ENCODE data around the gene PTPRN2.
A peak's percentile ranks its signal among the peaks of the same experiment; 100 is the strongest.

Gene PTPRN2

GRCh38 chr7:158581440-158582088 is 6.1 kb downstream of the PTPRN2 start:
- in situ Hi-C loops (cut with HindIII; ENCODE audit: low pct_unique_long_range_greater_than_20kb, low sequenced_read_pairs) = no loop called here
- no peak for DNase-seq (ENCODE audit: low read depth in 1 of 2, low spot score in 1 of 2)

DNA sequence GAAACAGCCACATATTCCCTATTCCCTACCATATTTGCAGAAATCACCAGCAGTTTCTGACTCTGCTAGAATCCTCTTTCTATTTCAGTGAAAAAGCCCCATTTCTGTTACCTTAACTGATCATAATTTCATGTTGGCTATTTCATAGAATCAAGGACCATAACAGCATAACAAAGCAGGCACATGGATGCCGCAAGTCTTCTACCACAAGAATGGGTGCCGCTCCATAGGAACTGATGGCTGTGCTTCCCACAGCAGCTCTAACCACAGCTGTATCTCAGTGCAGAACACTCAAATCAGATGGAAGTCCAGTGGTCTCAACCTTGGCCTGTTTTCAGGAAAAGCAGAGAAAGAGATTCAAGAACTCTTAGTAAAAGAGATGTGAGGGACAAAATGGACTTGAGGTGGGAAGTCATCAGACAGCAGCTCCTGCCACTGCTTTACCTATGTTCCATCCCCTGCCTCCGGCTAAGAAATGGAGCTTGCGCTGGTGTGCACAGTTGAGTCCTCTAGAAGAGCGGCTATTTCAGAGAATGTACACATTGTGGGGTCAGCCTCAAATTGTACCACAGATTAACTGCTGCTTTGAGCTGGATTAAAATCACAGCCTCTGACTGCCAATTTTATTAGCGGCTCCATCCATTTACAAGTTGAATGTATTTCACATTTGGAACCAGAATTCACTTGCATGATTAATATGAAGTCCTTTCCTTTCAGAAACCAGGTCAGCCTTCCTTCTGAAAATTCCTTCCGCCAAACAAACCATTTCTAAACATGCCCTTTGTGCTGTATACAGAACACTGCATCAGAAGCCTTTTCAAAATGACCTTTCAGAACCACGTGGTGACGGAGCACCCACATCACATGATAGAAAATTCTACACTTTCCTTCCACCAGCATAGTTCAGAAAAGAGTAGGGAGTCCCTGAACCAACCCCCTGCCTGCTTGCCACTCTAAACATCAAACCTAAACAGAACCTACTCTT is 7.7 kb downstream of the PTPRN2 start:
- in situ Hi-C loops (cut with HindIII; ENCODE audit: low pct_unique_long_range_greater_than_20kb, low sequenced_read_pairs) = no loop called here
- TF ChIP-seq JUND (IDR thresholded peaks at IDR 0.05; ENCODE audit: low read depth) = no peak
- DNase-seq (ENCODE audit: low read depth in 1 of 2, low spot score in 1 of 2) = no peak

More at GRCh38 chr7:158581440-158582088, 6.1 kb downstream of the PTPRN2 start:
- no peak for TF ChIP-seq JUND (IDR thresholded peaks at IDR 0.05; ENCODE audit: low read depth)

DNA sequence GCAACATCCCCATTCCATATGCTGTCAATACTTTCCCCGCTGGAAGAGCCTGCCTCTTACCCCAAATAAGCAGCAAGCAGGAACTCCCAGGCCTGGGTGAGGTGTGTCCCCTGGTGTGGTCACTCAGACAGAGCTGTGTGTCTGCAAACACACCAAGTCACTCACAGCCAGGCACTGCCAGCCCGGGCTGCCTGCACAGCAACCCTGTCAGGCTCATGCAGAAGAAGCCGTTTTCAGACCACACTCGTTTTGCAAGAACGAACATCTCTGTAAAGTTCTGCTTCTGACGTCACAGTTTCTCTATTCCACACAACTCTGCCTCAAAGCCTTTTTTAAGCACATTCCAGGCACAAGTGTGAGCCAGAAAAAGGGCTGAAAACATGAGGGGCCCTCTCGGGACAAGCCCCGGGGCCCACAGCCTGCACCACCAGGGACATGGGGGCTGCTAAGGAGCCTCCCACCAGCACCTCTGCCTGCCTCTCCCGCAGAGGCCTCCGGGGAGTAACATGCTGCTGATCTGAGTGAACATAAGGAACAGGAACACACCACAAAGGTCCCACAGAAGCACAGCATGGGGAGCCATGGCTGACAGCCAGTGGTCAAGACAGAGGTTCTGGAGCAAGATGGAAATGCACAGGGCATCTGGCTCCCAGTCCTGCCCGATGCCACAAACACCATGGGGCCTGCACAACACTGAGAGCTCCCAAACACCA is 11.4 kb downstream of the PTPRN2 start:
- in situ Hi-C loops (cut with HindIII; ENCODE audit: low pct_unique_long_range_greater_than_20kb, low sequenced_read_pairs) = no loop called here
- DNase-seq (ENCODE audit: low read depth in 1 of 2, low spot score in 1 of 2) = no peak
- TF ChIP-seq JUND (IDR thresholded peaks at IDR 0.05; ENCODE audit: low read depth) = no peak

DNA sequence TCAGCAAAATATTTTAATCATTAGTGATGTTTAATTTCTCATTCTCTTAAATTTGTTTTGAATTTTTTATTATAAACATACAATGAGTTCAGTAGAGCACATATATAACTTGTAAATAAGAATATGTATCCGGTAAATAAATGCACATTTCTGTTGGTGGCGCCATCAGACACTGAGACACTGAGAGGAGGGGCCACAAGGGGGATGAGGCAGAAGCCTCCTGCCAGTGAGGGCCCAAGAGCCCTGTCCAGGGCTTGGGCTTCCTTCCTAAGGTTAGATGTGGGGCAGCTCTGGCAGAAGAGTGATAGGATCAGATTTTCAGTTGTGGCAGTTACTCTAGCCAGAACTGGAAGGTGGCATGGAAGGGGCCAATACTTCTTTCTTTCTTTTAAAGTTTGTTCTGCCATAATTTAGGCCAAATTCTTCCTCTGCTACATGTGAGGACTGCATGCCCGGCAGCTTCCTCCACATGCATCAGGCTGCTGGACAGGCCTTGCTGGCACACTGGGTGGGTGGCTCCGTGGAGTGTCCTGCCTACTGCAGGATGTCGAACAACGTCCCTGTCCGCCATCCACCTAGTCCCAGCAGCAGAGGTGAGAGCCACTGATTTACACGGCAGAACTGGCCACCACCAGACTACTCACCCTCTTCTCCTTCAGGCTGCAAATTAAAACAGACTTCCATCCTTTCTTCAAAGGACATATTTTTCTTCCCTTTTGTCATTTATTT is 13.2 kb downstream of the PTPRN2 start:
- in situ Hi-C loops (cut with HindIII; ENCODE audit: low pct_unique_long_range_greater_than_20kb, low sequenced_read_pairs) = no loop called here
- no peak for TF ChIP-seq JUND (IDR thresholded peaks at IDR 0.05; ENCODE audit: low read depth)
- no peak for DNase-seq (ENCODE audit: low read depth in 1 of 2, low spot score in 1 of 2)

DNA sequence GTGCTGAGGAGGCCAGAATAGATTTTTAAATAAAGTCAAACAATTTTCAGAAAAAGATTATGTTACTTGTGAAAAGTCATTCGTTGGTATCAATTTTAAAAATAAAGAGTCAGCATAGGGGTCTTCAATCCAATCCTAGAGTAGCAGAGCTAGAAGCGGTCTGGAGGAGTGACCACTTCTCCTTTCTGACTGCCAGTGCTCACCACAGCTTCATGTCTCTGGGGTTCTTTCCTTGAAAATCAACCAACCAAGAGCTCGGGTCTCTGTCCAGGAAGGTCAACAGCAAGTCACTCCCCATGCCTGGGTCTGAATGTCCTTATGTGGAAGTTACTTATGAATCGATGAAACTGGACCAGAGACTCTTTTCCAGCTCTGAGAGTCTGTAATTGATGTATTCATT is 14.3 kb downstream of the PTPRN2 start:
- DNase-seq (ENCODE audit: low read depth in 1 of 2, low spot score in 1 of 2) = no peak
- no peak for TF ChIP-seq JUND (IDR thresholded peaks at IDR 0.05; ENCODE audit: low read depth)
- in situ Hi-C loops (cut with HindIII; ENCODE audit: low pct_unique_long_range_greater_than_20kb, low sequenced_read_pairs) = no loop called here

DNA sequence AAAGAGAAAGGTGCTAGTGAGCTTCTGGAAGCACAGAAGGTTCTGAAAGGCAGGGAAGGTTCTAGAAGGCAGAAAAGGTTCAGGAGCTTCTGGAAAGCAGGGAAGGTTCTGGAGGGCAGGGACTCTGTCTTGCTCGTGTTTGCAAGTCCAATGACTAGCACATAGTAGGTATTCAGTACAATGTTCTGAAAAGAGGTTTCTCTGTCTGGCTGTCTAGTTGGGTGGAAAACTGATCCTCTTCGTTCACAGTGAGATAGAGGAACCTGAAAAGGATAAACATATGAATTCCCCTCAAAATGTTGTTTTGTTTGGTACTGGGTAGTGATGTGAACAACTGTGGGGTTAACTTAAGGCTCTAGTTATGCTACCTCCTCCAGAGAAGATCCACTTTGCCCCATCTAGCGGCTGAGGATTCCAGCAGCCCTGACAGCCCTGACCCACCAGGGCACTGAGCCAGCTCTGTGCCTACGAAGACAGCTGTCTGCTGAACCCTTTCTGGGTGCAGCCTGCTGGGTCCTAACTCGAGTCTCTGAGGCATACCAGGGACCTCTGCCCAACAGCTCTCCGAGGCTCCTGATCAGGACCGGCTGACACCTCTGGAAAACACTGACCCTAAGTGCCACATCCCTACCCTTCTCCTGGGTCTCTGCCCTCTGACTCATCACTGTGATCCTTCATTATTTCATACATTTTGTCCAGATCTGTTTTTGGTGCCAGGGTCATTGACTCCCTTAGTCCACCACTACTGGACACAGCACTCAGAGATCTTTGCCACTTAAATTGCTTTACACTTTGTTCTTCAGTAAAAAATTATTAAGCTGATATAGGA is 15.4 kb downstream of the PTPRN2 start:
- no peak for TF ChIP-seq JUND (IDR thresholded peaks at IDR 0.05; ENCODE audit: low read depth)
- peak in 1 of 2 experiments; percentile 53 for DNase-seq (ENCODE audit: low read depth in 1 of 2, low spot score in 1 of 2)
- in situ Hi-C loops (cut with HindIII; ENCODE audit: low pct_unique_long_range_greater_than_20kb, low sequenced_read_pairs) = no loop called here

- in situ Hi-C loops (cut with HindIII; ENCODE audit: low pct_unique_long_range_greater_than_20kb, low sequenced_read_pairs) = no loop called here
- no peak for DNase-seq (ENCODE audit: low read depth in 1 of 2, low spot score in 1 of 2)
- no peak for TF ChIP-seq JUND (IDR thresholded peaks at IDR 0.05; ENCODE audit: low read depth)
Observed at GRCh38 chr7:158570449-158571170, 17.0 kb downstream of the PTPRN2 start.

DNA sequence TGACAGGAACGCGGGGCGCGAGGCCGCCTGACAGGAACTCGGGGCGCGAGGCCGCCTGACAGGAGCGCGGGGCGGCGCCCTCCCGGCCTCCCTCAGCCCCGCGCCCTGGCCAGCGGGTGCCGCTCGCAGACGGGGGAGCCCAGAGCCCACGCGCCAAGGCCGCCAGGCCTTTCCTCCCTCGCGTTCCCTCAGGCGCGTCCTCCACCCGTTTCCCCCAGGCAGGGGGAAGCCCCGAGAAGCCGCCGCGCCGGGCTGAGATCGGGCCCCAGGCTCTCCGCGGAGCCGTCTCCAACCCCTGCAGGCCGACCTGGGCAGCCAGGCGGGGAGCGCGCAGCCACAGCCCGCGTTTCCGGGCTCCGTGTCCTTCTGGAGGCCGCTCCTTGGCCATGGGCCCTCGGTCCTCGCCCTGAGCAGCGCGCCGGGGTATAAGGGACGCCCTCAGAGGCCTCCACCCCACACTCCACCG is 17.7 kb downstream of the PTPRN2 start:
- DNase-seq (ENCODE audit: low read depth in 1 of 2, low spot score in 1 of 2) = no peak
- TF ChIP-seq JUND (IDR thresholded peaks at IDR 0.05; ENCODE audit: low read depth) = no peak
- in situ Hi-C loops (cut with HindIII; ENCODE audit: low pct_unique_long_range_greater_than_20kb, low sequenced_read_pairs) = no loop called here

DNA sequence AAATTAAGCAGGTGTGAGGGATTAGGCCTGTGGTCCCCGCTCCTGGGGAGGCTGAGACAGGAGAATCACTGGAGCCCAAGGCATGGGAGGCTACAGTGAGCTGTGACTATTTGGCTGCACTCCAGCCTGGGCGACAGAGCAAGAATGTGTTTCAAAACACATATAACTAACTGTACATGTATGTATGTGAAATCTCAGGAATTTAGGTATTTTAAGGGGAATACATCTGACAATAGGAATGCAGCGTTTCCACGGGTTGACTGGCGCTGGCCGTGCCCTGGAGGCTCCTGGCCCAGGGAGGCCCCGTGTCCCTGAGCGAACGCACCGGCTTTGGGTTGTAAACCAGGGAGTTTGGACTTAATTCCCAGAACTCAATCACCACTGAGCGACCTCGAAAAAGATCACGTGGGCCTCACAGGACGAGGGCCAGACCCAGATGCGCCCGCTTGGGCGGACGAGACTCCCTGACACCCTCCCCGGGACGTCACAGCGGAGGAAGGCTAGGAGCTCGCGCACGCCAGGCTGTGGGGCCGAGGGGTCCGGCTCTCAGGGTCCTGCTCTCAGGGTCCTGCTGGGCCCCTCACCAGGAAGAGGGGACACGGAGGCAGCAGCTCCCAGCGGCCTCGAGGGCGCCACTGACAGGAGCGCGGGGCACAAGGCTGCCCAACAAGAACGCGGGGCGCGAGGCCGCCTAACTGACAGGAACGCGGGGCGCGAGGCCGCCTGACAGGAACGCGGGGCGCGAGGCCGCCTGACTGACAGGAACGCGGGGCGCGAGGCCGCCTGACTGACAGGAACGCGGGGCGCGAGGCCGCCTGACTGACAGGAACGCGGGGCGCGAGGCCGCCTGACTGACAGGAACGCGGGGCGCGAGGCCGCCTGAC is 18.4 kb downstream of the PTPRN2 start:
- in situ Hi-C loops (cut with HindIII; ENCODE audit: low pct_unique_long_range_greater_than_20kb, low sequenced_read_pairs) = no loop called here
- TF ChIP-seq JUND (IDR thresholded peaks at IDR 0.05; ENCODE audit: low read depth) = no peak
- DNase-seq (ENCODE audit: low read depth in 1 of 2, low spot score in 1 of 2) = no peak

- no peak for DNase-seq (ENCODE audit: low read depth in 1 of 2, low spot score in 1 of 2)
- in situ Hi-C loops (cut with HindIII; ENCODE audit: low pct_unique_long_range_greater_than_20kb, low sequenced_read_pairs) = no loop called here
- TF ChIP-seq JUND (IDR thresholded peaks at IDR 0.05; ENCODE audit: low read depth) = no peak
Observed at GRCh38 chr7:158567153-158567603, 20.4 kb downstream of the PTPRN2 start.

Data from T47D (cell line).